ENCODE measurements around the gene MLH3.

The MLH3 gene

GRCh38 chr14:74964787-74965485, 86.3 kb downstream of the MLH3 start:
- peak; percentile 50 for DNase-seq (ENCODE audit: low read depth)

All from HS-5 (cell line).